Measurements from ENCODE around the gene CENPP.

CENPP gene

DNA sequence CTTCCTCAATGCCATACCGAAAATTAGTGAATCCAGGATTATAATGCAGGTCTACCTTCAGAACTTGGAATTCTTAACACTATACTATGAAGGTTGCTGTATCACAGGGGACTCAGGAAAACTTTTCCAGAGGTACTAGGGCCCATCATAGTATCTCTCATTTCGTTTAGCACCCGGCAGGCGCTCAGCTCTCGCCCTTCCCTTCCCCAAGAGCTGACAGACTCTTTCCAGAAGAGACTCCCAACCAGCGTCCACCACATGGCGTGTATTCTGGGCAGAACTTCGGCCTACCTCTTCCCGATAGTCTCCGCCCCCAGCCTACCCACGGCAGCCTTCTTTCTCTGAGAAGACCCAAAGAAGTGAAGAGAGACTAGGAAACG lies 874 bp upstream of the CENPP start:
- CTCF ChIA-PET = interaction anchor here (1.0 kb wide), 1 partner anchor 290 kb away, joined by 3 read pairs; no protein-coding TSS in a partner anchor

DNA sequence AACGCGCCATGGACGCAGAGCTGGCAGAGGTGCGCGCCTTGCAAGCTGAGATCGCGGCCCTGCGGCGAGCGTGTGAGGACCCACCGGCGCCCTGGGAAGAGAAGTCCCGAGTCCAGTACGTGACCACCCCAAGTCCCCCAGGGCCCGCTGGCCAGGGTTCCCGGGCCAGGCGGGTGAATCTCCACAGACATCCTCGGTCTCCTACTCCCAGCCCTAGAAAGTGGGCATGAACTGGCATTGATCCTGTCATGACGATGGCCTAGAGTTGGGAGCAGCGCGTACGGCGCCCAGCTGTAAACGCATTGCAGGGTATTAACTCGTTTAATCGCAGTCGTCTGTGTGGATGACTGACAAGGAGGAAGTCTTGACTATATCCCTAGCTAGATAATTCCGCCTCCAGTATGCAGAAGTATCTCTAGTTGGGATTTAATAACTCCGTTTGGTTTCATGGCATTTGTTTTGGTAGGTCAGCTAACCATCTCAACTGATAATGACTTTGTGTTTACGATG lies 293 bp downstream of the CENPP start:
- ChIA-PET CTCF (interaction anchor here (0.6 to 1.0 kb wide), 5 partner anchors 10 to 309 kb away, joined by 3 to 4 read pairs (median 3); no protein-coding TSS in a partner anchor), POLR2A (ENCODE audit: low non-redundant PET) (no interaction called here)
- TF ChIP-seq, protein P1, sequence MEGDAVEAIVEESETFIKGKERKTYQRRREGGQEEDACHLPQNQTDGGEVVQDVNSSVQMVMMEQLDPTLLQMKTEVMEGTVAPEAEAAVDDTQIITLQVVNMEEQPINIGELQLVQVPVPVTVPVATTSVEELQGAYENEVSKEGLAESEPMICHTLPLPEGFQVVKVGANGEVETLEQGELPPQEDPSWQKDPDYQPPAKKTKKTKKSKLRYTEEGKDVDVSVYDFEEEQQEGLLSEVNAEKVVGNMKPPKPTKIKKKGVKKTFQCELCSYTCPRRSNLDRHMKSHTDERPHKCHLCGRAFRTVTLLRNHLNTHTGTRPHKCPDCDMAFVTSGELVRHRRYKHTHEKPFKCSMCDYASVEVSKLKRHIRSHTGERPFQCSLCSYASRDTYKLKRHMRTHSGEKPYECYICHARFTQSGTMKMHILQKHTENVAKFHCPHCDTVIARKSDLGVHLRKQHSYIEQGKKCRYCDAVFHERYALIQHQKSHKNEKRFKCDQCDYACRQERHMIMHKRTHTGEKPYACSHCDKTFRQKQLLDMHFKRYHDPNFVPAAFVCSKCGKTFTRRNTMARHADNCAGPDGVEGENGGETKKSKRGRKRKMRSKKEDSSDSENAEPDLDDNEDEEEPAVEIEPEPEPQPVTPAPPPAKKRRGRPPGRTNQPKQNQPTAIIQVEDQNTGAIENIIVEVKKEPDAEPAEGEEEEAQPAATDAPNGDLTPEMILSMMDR (conservative IDR thresholded peaks at IDR 0.05; ENCODE audit: low read depth) = no peak
- peak overlapping the region; percentile 93 for H3K27ac ChIP-seq
- DNase-seq (ENCODE audit: low spot score) = peak; percentile 56

More for the DNA sequence above, 874 bp upstream of the CENPP start:
- DNase-seq (ENCODE audit: low spot score) = no peak
- H3K27ac ChIP-seq = peak overlapping the region; percentile 93
- POLR2A ChIA-PET (ENCODE audit: low non-redundant PET) = interaction anchor here (1.0 kb wide), 2 partner anchors 123 to 345 kb away, joined by 3 to 4 read pairs; partner anchors contain the start of gene IPPK
- TF ChIP-seq, protein P1 (conservative IDR thresholded peaks at IDR 0.05; ENCODE audit: low read depth) = no peak

DNA sequence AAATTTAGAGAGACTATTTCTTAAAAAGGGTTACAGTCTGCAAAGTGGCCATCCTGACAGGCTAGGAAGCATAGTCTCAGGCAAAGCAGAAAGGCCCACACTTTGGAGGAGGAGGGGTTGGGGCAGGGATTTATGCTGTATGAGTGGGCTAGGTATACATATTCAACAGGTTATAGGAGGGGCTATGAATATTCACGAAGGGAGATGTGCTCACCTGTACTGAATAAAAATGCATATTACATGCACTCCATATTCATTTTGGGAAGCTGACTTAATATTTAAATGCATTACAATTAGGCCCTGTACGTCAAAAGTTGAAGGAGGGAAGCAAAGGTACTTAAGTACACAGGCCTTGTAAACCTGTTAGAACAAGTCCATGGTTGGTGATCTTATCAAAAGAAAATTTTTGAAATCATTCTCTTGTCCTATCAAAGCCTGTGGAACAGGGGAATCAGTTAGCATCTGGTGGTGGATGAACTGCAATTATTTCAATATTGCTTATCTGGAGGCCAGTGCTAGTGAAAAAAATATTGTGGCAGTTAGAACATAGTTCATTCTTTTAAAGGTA lies 1.6 kb downstream of the CENPP start:
- TF ChIP-seq, protein P1 (conservative IDR thresholded peaks at IDR 0.05; ENCODE audit: low read depth) = no peak
- peak; percentile 67 for DNase-seq (ENCODE audit: low spot score)
- ChIA-PET POLR2A (ENCODE audit: low non-redundant PET) (no interaction called here), CTCF (no interaction called here)
- no peak overlapping the region for H3K27ac ChIP-seq

DNA sequence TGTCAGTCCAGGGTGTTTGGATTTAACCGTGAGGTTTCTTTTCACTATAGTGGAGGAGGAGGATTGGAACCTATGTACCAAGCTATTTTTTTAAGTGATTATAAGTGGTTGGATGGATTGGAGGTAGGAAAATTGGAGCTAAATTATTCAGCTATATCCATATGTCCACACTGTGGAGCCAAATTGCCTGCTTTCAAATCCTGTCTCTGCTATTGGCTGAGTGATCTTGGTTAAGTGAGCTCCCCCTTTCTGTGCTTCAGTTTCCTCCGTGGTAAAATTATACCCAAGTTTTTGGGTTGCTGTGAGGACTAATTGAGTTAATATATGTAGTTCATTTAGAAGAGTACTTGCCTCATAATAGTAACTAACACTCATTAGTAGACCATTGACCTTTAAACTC lies 2.5 kb downstream of the CENPP start:
- ChIA-PET CTCF (interaction anchor here (0.5 to 1.4 kb wide), 6 partner anchors 73 to 342 kb away, joined by 3 to 4 read pairs (median 3); no protein-coding TSS in a partner anchor), POLR2A (ENCODE audit: low non-redundant PET) (no interaction called here)
- peak; percentile 53 for DNase-seq (ENCODE audit: low spot score)
- no peak overlapping the region for H3K27ac ChIP-seq
- TF ChIP-seq, protein P1 (conservative IDR thresholded peaks at IDR 0.05; ENCODE audit: low read depth) = peak; percentile 37

DNA sequence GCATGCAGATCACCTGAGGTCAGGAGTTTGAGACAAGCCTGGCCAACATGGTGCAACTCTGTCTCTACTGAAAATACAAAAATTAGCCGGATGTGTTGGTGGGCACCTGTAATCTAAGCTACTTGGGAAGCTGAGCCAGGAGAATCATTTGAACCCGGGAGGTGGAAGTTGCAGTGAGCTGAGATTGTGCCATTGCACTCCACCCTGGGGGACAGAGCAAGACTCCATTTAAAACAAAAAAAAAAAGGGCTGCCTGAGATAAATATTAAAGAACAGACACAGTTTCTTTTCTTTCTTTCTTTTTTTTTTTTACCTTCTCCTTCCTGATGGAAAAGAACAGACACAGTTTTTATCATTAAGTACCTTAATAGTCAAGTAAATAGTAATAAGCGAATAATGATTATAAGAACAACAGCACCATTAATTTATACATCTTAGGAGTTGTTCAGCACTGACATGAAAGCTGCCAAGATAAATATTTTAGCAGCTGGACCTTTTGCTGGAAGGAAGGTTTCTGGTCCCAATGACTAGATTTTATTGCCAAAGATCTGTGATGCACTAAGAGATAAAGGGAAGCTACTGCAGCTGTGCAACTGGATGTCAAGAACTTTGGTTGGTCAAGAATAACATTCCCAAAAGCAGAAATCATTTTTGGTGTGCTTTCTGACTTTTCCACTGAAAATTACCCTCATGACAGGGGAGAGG lies 7.0 kb downstream of the CENPP start:
- POLR2A ChIA-PET (ENCODE audit: low non-redundant PET) = no interaction called here
- no peak overlapping the region for H3K27ac ChIP-seq
- DNase-seq (ENCODE audit: low spot score) = no peak
- TF ChIP-seq, protein P1 (conservative IDR thresholded peaks at IDR 0.05; ENCODE audit: low read depth) = no peak
- CTCF ChIA-PET = interaction anchor here (0.6 to 1.0 kb wide), 4 partner anchors 9 to 279 kb away, joined by 3 to 7 read pairs (median 4); no protein-coding TSS in a partner anchor

DNA sequence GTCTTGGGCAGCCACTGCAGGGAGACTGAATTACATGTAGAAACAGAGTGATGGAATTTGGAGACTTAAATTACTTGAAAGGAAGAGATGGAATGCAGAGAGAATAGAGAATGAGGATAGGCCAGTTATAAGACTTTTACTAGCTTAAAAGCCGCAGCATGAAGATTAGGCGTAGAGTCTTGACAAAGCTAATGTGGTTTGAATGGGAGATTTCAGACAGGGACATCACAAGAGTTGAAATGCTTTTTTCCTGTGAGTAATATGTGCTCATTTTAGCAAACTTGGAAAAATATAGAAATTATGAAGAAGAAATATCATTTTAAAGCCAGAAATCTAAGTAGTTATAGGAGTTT lies 7.5 kb downstream of the CENPP start:
- POLR2A ChIA-PET (ENCODE audit: low non-redundant PET) = no interaction called here

More for the DNA sequence above, 7.5 kb downstream of the CENPP start:
- CTCF ChIA-PET = interaction anchor here (0.6 to 0.7 kb wide), 3 partner anchors 108 to 256 kb away, joined by 3 to 4 read pairs (median 3); no protein-coding TSS in a partner anchor
- no peak for DNase-seq (ENCODE audit: low spot score)
- TF ChIP-seq, protein P1 (conservative IDR thresholded peaks at IDR 0.05; ENCODE audit: low read depth) = no peak
- H3K27ac ChIP-seq = no peak overlapping the region
